Erythroblast (primary cell): ENCODE results near the gene PXMP4.

Experiments
- GATA1 ChIP-seq: IDR thresholded peaks from 2 replicates; pipeline ENCODE4 v1.6.1; 2011; ENCODE audit warnings: low read depth, mild to moderate bottlenecking, control low read depth, low read length, moderate library complexity
- POLR2A ChIP-seq: IDR thresholded peaks from 2 replicates; pipeline ENCODE4 v1.6.1; 2011; ENCODE audit warnings: mild to moderate bottlenecking, low read length

GRCh38 chr20:33656783-33657703, 63.1 kb downstream of the PXMP4 start:
- no peak for TF ChIP-seq POLR2A
- TF ChIP-seq GATA1 = no peak
